Nephron (organoid): Measurements from ENCODE around the gene DYTN.

Experiments
- H3K27ac Mint-ChIP-seq, 3 experiments: 2 replicates each; pipeline ENCODE4 v1.8.0; 2020; ENCODE audit warnings: mixed read lengths in 3 of 3, mild to moderate bottlenecking in 2 of 3, moderate library complexity in 1 of 3
- H3K27me3 Mint-ChIP-seq: 2 replicates; pipeline ENCODE4 v1.8.0; 2021; ENCODE audit warnings: low read depth, mild to moderate bottlenecking, moderate library complexity, mixed read lengths
- H3K36me3 Mint-ChIP-seq: 2 replicates; pipeline ENCODE4 v1.8.0; 2020; ENCODE audit warnings: low read depth, mixed read lengths
- H3K4me1 Mint-ChIP-seq: 2 replicates; pipeline ENCODE4 v1.8.0; 2020; ENCODE audit warnings: mixed read lengths
- H3K4me3 Mint-ChIP-seq, 3 experiments: 2 replicates each; pipeline ENCODE4 v1.8.0; 2020; ENCODE audit warnings: mild to moderate bottlenecking in 3 of 3, mixed read lengths in 3 of 3, moderate library complexity in 2 of 3
- H3K9me3 Mint-ChIP-seq: 2 replicates; pipeline ENCODE4 v1.8.0; 2020; ENCODE audit warnings: mixed read lengths
- CTCF ChIP-seq, 3 experiments: fragments of 200-600 bp; sonication (generic); IDR thresholded peaks; one replicate each; pipeline ENCODE4 v1.5.0; 2021; ENCODE audit warnings: antibody characterized with exemption in 3 of 3; ENCODE audit not compliant: unreplicated experiment in 3 of 3

The DYTN gene

GRCh38 chr2:206718296-206718695 is at the start of gene DYTN:
TSS of gene DYTN (minus strand) at chr2:206718396. CDS start at chr2:206718279, 117 bp downstream.
- Mint-ChIP-seq H3K27me3 (peaks cover 5% of the 10 kb centered on the region), H3K4me3 (no peak within 1 kb of the TSS), H3K27ac (no peak within 1 kb of the TSS), H3K4me1 (no peaks in the 10 kb centered on the region), H3K36me3 (no peaks in the 10 kb centered on the region), H3K9me3 (no peaks in the 10 kb centered on the region)
- TF ChIP-seq CTCF (IDR thresholded peaks at IDR 0.05; ENCODE audit: unreplicated experiment in 3 of 3), result no peak

- peaks cover 25% of the 10 kb centered on the region for H3K36me3 Mint-ChIP-seq
- H3K9me3 Mint-ChIP-seq, result no peaks in the 10 kb centered on the region
- H3K4me1 Mint-ChIP-seq, result peaks cover 18% of the 10 kb centered on the region
- no peaks in the 10 kb centered on the region for H3K27me3 Mint-ChIP-seq
- H3K27ac Mint-ChIP-seq, result peak overlapping the region; percentile 97 to 98 (median 97)
- no peak for TF ChIP-seq CTCF (IDR thresholded peaks at IDR 0.05; ENCODE audit: unreplicated experiment in 3 of 3)
- H3K4me3 Mint-ChIP-seq, result peak overlapping the region in 2 of 3 experiments; percentile 92 to 98
Observed at GRCh38 chr2:206766057-206766930, 48.1 kb upstream of the DYTN start.

GRCh38 chr2:206765242-206766056 is 47.3 kb upstream of the DYTN start, which contains the start of the genes FASTKD2 and MDH1B:
TSS of gene FASTKD2 (plus strand) at chr2:206765606. CDS start at chr2:206766694, 1,088 bp downstream.
TSS of gene MDH1B (minus strand) at chr2:206765328. CDS start at chr2:206765271, 57 bp downstream.
- peak within 1 kb of the TSS in 2 of 3 experiments; percentile 92 to 98 for H3K4me3 Mint-ChIP-seq
- TF ChIP-seq CTCF (IDR thresholded peaks at IDR 0.05; ENCODE audit: unreplicated experiment in 3 of 3), result no peak
- peak within 1 kb of the TSS; percentile 97 to 98 (median 97) for H3K27ac Mint-ChIP-seq
- peaks cover 18% of the 10 kb centered on the region for H3K4me1 Mint-ChIP-seq
- no peaks in the 10 kb centered on the region for H3K9me3 Mint-ChIP-seq
- H3K27me3 Mint-ChIP-seq, result no peaks in the 10 kb centered on the region
- peaks cover 18% of the 10 kb centered on the region for H3K36me3 Mint-ChIP-seq

- Mint-ChIP-seq H3K4me3 (peak overlapping the region in 2 of 3 experiments; percentile 92 to 98), H3K27ac (peak overlapping the region; percentile 97 to 98 (median 97)), H3K9me3 (no peaks in the 10 kb centered on the region), H3K27me3 (no peaks in the 10 kb centered on the region), H3K4me1 (peaks cover 18% of the 10 kb centered on the region), H3K36me3 (peaks cover 15% of the 10 kb centered on the region)
- TF ChIP-seq CTCF (IDR thresholded peaks at IDR 0.05; ENCODE audit: unreplicated experiment in 3 of 3), result no peak
Observed at GRCh38 chr2:206764673-206765241, 46.6 kb upstream of the DYTN start.

GRCh38 chr2:206756816-206757215 is 38.6 kb upstream of the DYTN start:
- no peaks in the 10 kb centered on the region for H3K4me1 Mint-ChIP-seq

More at GRCh38 chr2:206756816-206757215, 38.6 kb upstream of the DYTN start:
- Mint-ChIP-seq H3K9me3 (no peaks in the 10 kb centered on the region), H3K27ac (no peak overlapping the region), H3K4me3 (no peak overlapping the region), H3K27me3 (no peaks in the 10 kb centered on the region), H3K36me3 (no peaks in the 10 kb centered on the region)
- no peak for TF ChIP-seq CTCF (IDR thresholded peaks at IDR 0.05; ENCODE audit: unreplicated experiment in 3 of 3)
